ENCODE data around the gene DNAJC17. TPM values are rescaled to one million over a fixed set of nuclear protein-coding genes. Genes with fewer than 3 reads are reported as not detected.

The DNAJC17 gene
- polyA plus RNA-seq, 1 experiment = 25.8 TPM

DNA sequence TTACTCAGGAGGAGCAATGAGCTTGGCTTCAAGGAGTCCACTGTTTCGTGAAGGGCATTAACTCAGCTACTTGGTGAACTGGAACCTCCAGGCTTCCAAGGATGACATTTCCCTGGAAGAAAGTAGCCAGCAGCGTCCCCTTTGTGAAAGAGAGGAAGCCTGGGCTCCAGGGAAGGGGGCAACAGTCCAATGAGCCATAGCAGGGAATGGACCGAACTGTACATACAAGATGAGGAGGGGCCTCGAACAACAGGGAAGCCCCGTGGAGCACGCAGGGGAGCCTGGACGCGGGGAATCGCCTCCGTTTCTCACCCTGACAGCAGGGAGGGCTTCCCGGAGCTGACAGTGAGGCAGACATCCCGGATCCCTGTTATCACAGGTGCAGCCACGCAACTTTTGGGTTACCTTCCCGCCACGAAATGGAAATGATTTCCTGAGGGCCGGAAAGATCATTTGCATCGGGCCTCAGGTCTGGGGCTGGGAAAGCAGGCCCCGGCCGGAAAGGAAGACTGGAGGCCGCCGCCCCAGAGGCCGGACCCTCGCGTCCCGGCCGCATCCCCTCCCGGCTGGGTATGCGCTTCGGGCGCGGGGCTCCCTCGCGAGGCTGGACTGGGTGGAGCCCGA lies 36.1 kb upstream of the DNAJC17 start:
- peaks cover 33% of the 10 kb centered on the region for H3K27me3 ChIP-seq (ENCODE audit: control insufficient read depth, insufficient read depth, low read length)
- DNase-seq (ENCODE audit: low read depth, low spot score) = no peak
- ChIA-PET CTCF (interaction anchor here (0.9 to 1.5 kb wide), 4 partner anchors 10 to 15 kb away, joined by 3 to 8 read pairs (median 4); no protein-coding TSS in a partner anchor), POLR2A (interaction anchor here (0.6 kb wide), 1 partner anchor 109 kb away, joined by 3 read pairs; no protein-coding TSS in a partner anchor)
- H3K27ac ChIP-seq (ENCODE audit: low read depth, low read length) = no peak overlapping the region
- H3K4me3 ChIP-seq (ENCODE audit: low read depth, low read length) = no peak overlapping the region
- no peaks in the 10 kb centered on the region for H3K9me3 ChIP-seq (ENCODE audit: control insufficient read depth, insufficient read depth, low read length)
- no peak for TF ChIP-seq CTCF (IDR thresholded peaks at IDR 0.05; ENCODE audit: low read depth, low read length)

- Histone ChIP-seq H3K4me3 (ENCODE audit: low read depth, low read length) (no peak overlapping the region), H3K9me3 (ENCODE audit: control insufficient read depth, insufficient read depth, low read length) (no peaks in the 10 kb centered on the region), H3K27ac (ENCODE audit: low read depth, low read length) (no peak overlapping the region), H3K27me3 (ENCODE audit: control insufficient read depth, insufficient read depth, low read length) (peaks cover 30% of the 10 kb centered on the region)
- TF ChIP-seq CTCF (IDR thresholded peaks at IDR 0.05; ENCODE audit: low read depth, low read length) = no peak
- no peak for DNase-seq (ENCODE audit: low read depth, low spot score)
- ChIA-PET POLR2A (interaction anchor here (1.0 kb wide), 1 partner anchor 98 kb away, joined by 6 read pairs; no protein-coding TSS in a partner anchor), CTCF (interaction anchor here (6.0 kb wide), 1 partner anchor 16 kb away, joined by 39 read pairs; no protein-coding TSS in a partner anchor)
Measured at GRCh38 chr15:40841741-40842140, 34.5 kb upstream of the DNAJC17 start.

GRCh38 chr15:40838756-40839155 lies 31.5 kb upstream of the DNAJC17 start:
- peaks cover 15% of the 10 kb centered on the region for H3K27me3 ChIP-seq (ENCODE audit: control insufficient read depth, insufficient read depth, low read length)
- POLR2A ChIA-PET = no interaction called here
- no peak for TF ChIP-seq CTCF (IDR thresholded peaks at IDR 0.05; ENCODE audit: low read depth, low read length)
- no peak for DNase-seq (ENCODE audit: low read depth, low spot score)
- no peaks in the 10 kb centered on the region for H3K9me3 ChIP-seq (ENCODE audit: control insufficient read depth, insufficient read depth, low read length)
- H3K4me3 ChIP-seq (ENCODE audit: low read depth, low read length) = no peak overlapping the region
- H3K27ac ChIP-seq (ENCODE audit: low read depth, low read length) = peak overlapping the region; percentile 39
- CTCF ChIA-PET = interaction anchor here (1.0 to 6.0 kb wide), 4 partner anchors 19 to 274 kb away, joined by 3 to 39 read pairs (median 4); partner anchors contain the start of genes CCDC32 and VPS18

GRCh38 chr15:40836020-40836419 lies 28.7 kb upstream of the DNAJC17 start:
- POLR2A ChIA-PET = no interaction called here
- TF ChIP-seq CTCF (IDR thresholded peaks at IDR 0.05; ENCODE audit: low read depth, low read length) = no peak
- H3K27ac ChIP-seq (ENCODE audit: low read depth, low read length) = no peak overlapping the region
- H3K4me3 ChIP-seq (ENCODE audit: low read depth, low read length) = no peak overlapping the region
- DNase-seq (ENCODE audit: low read depth, low spot score) = no peak
- no peaks in the 10 kb centered on the region for H3K9me3 ChIP-seq (ENCODE audit: control insufficient read depth, insufficient read depth, low read length)
- CTCF ChIA-PET = interaction anchor here (2.0 kb wide), 1 partner anchor 22 kb away, joined by 10 read pairs; no protein-coding TSS in a partner anchor
- H3K27me3 ChIP-seq (ENCODE audit: control insufficient read depth, insufficient read depth, low read length) = no peaks in the 10 kb centered on the region

DNA sequence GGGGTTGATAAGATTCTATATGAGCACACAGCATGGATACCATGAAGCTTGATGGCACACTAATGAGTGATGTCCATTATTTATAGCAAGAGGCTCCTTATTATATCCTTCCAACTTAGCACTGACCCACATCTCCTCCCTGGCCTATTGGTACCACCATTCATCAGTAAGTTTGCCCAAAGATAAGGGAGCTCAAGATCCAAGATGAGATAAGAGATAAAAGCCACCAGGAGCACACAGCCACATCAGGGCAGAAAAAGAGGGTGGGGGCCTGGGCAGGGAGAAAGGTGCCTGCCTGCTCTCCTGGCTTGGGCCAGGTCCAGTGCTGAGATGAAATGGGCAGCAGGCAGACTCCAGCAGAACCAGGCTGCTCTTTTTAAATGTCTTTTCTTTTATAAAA lies 25.6 kb upstream of the DNAJC17 start:
- H3K9me3 ChIP-seq (ENCODE audit: control insufficient read depth, insufficient read depth, low read length) = no peaks in the 10 kb centered on the region
- H3K4me3 ChIP-seq (ENCODE audit: low read depth, low read length) = no peak overlapping the region
- no peak overlapping the region for H3K27ac ChIP-seq (ENCODE audit: low read depth, low read length)
- DNase-seq (ENCODE audit: low read depth, low spot score) = no peak
- ChIA-PET POLR2A (no interaction called here), CTCF (interaction anchor here (0.7 to 1.6 kb wide), 3 partner anchors 11 to 203 kb away, joined by 3 to 19 read pairs (median 4); partner anchors contain the start of gene SPINT1)
- TF ChIP-seq CTCF (IDR thresholded peaks at IDR 0.05; ENCODE audit: low read depth, low read length) = no peak
- H3K27me3 ChIP-seq (ENCODE audit: control insufficient read depth, insufficient read depth, low read length) = peaks cover 9% of the 10 kb centered on the region
